Activated CD4-positive, alpha-beta T cell treated with anti-CD3 and anti-CD28 coated beads, Interleukin-2, amount 50 U/mL, for 24 hours (primary cell): Measurements from ENCODE around the gene MGARP.

Experiments used
- DNase-seq, 2 donors: peaks; one replicate each; pipeline ENCODE4 v3.0.0-alpha.2; 2020; ENCODE audit warnings: low read depth in 1 of 2, low spot score in 1 of 2

Gene MGARP

DNA sequence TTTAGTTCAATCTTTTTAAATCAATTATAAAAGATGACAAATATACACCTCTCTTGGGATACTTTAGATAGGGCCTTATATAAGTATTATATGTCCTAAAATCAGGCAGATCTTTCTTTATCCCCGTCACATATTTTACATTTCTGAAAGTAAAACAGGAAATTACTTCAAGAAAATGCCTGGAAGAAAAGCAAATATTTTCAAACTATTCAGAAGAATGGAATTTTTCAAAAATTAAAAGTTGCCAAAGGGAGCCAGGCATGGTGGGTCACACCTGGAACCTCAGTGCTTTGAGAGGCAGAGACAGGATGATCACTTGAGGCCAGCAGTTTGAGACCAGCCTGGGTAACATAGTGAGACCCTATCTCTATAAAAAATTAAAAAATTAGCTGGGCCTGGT, 34.4 kb downstream of the MGARP start:
- DNase-seq, result no peak

GRCh38 chr4:139243448-139244365, 36.3 kb downstream of the MGARP start:
- DNase-seq, result no peak

- DNase-seq, result no peak
These were observed 37.4 kb downstream of the MGARP start for GRCh38 chr4:139242511-139243051.

GRCh38 chr4:139241784-139242151, 38.3 kb downstream of the MGARP start:
- DNase-seq, result no peak

GRCh38 chr4:139241086-139241783, 38.8 kb downstream of the MGARP start:
- no peak for DNase-seq

- no peak for DNase-seq
These were observed 40.8 kb downstream of the MGARP start for GRCh38 chr4:139239127-139239772.

DNA sequence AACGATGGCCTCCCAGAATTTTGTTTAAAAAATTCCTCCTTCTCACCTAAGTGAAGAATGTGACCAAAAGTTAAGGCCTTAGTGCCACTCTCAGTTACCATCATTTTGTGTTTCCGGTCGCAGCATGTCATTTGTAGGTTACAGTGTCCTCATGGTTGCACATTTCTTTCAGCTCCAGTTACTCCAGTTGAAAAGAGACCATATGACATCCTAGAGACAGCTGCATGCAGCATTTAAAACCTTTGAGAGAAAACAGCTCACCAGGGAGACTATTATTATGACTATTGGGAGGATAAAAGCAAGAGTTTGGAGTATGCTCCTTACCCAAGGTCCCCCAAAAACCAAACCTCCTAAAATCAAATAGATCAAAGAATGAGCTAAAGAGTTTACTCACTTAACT, 45.8 kb downstream of the MGARP start:
- DNase-seq, result no peak

- peak in 1 of 2 donors; percentile 10 for DNase-seq
These were observed 50.4 kb downstream of the MGARP start for GRCh38 chr4:139229534-139230039.

DNA sequence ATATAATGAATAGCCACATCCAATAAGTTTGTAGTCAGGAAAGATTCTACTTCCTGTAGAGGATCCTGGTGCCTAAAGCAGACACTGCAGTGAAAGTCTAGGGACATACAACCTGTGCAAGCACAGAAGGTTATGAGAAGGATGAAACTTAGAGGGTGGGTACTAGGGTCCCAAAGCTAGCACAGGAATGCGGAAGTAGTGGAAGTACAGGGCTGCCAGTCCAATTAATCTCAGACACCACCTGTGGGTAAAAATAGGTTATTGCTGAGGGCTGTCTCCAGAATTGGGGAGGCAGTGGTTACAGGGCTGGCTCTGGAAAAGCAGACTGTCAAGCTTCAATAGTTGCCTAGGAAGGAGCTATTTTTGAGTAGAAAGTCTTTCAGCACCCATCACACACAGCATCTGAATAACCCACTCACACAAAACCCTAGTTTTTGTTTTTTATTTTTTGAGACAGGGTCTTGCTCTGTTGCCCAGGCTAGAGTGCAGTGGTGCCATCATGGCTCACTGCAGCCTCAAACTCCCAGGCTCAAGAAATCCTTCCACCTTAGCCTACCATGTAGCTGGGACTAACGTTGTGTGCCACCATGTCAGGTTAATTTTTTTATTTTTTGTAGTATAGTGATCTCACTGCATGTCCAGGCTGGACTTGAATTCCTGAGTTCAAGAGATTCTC, 52.2 kb downstream of the MGARP start:
- DNase-seq, result no peak

- no peak for DNase-seq
These were observed 56.2 kb downstream of the MGARP start for GRCh38 chr4:139223682-139224317.

DNA sequence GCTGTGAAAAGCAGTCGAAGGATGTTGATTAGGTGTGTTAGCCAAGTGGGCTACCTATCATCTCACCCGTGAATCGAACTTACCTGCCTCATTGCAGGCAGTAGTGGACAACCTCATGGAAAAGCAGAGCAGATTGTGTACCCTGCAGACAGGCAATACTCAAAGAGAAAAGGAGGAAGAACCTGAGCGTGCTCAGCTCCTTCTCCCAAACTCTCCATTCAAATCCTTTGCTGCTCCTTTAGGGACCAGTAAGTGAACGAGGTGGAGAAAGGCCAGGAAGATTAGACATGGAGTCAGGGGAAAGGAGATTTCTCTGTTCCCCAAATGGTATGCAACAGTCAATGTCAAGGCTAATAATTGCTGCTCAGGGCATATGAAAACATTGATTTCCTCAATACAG, 57.8 kb downstream of the MGARP start:
- DNase-seq, result no peak

- DNase-seq, result no peak
These were observed 58.3 kb downstream of the MGARP start for GRCh38 chr4:139221687-139222086.

DNA sequence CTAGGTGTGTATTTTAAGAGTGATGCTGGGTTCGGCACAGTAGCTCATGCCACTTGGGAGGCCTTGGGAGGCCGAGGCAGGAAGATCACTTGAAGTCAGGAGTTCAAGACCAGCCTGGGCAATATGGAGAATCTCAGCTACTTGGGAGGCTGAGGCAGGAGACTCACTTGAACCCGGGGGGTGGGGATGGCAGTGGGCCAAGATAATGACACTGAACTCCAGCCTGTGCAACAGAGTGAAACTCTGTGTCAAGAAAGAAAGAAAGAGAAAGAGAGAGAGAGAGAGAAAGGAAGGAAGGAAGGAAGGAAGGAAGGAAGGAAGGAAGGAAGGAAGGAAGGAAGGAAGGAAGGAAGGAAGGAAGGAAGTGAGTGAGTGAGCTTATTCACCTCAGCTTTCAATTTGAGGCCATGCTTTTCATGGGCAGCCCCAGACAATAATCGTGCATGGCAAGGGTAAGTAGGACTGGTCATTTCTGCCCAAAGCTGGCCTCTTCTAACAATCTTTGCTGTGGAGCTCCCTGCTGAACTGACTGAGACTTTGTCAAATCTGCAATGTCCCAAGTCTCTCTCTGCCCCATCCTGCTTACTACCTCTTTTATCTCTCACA, 60.5 kb downstream of the MGARP start:
- no peak for DNase-seq
